WTC11 (cell line): ENCODE data around the gene CAST. TPM values are rescaled to one million over a fixed set of nuclear protein-coding genes. Genes with fewer than 3 reads are reported as not detected.

Source experiments
- ATAC-seq: fragments of 200-7000 bp; cut with Tn5 transposase; 2 replicates; pipeline ENCODE4 v1.10.0; 2021; ENCODE audit warnings: mild to moderate bottlenecking, moderate library complexity
- CTCF ChIA-PET: fragments of 300-600 bp; sonication (Branson Sonifier 250); formaldehyde crosslinking; loops from one replicate; lab custom pipeline; 2021; ENCODE audit warnings: antibody characterized with exemption; lab: Charles Lee
- POLR2A ChIA-PET: fragments of 350-600 bp; sonication (Branson Sonifier 250); formaldehyde crosslinking; loops from one replicate; lab custom pipeline; 2021; ENCODE audit warnings: antibody characterized with exemption; lab: Charles Lee
- DNase-seq: peaks from one replicate; pipeline ENCODE4 v3.0.0; 2021; ENCODE audit warnings: low spot score
- H3K27ac Mint-ChIP-seq: 2 replicates; pipeline ENCODE4 v1.8.0; 2021; ENCODE audit warnings: mixed read lengths
- H3K27me3 Mint-ChIP-seq: 2 replicates; pipeline ENCODE4 v1.8.0; 2021; ENCODE audit warnings: low read depth, mild to moderate bottlenecking, moderate library complexity, mixed read lengths
- H3K36me3 Mint-ChIP-seq: 2 replicates; pipeline ENCODE4 v1.8.0; 2021; ENCODE audit warnings: mixed read lengths
- H3K4me1 Mint-ChIP-seq: 2 replicates; pipeline ENCODE4 v1.8.0; 2022; ENCODE audit warnings: mixed read lengths
- H3K4me3 Mint-ChIP-seq: 2 replicates; pipeline ENCODE4 v1.8.0; 2021; ENCODE audit warnings: mild to moderate bottlenecking, moderate library complexity, mixed read lengths
- H3K9me3 Mint-ChIP-seq: 2 replicates; pipeline ENCODE4 v1.8.0; 2021; ENCODE audit warnings: mixed read lengths
- ATF3 ChIP-seq: sonication (generic); formaldehyde crosslinking; conservative IDR thresholded peaks from 2 replicates; pipeline ENCODE4 v1.8.1; 2022; ENCODE audit warnings: mild to moderate bottlenecking, missing genetic modification reagents
- ERG ChIP-seq: fragments of 250-450 bp; sonication (Bioruptor Pico); IDR thresholded peaks from 2 replicates; pipeline ENCODE4 v1.8.0; 2021; ENCODE audit warnings: mild to moderate bottlenecking
- FOXK1 ChIP-seq: sonication (generic); formaldehyde crosslinking; IDR thresholded peaks from 2 replicates; pipeline ENCODE4 v1.8.0; 2022; ENCODE audit warnings: mild to moderate bottlenecking, moderate library complexity, missing genetic modification reagents
- FOXP1 ChIP-seq: sonication (generic); formaldehyde crosslinking; IDR thresholded peaks from 2 replicates; pipeline ENCODE4 v1.8.0; 2022; ENCODE audit warnings: missing genetic modification reagents, mild to moderate bottlenecking, moderate library complexity, borderline replicate concordance
- FOXP4 ChIP-seq: sonication (generic); formaldehyde crosslinking; IDR thresholded peaks from 2 replicates; pipeline ENCODE4 v1.8.0; 2022; ENCODE audit warnings: mild to moderate bottlenecking, missing genetic modification reagents
- GTF2I ChIP-seq: fragments of 250-450 bp; sonication (Bioruptor Pico); conservative IDR thresholded peaks from 2 replicates; pipeline ENCODE4 v1.4.0; 2021; ENCODE audit warnings: mild to moderate bottlenecking
- IRF2 ChIP-seq: sonication (generic); formaldehyde crosslinking; IDR thresholded peaks from 2 replicates; pipeline ENCODE4 v1.8.0; 2022; ENCODE audit warnings: low read depth, missing genetic modification reagents, borderline replicate concordance
- KAT7 ChIP-seq: sonication (generic); formaldehyde crosslinking; IDR thresholded peaks from 2 replicates; pipeline ENCODE4 v1.8.1; 2023; ENCODE audit warnings: missing genetic modification reagents, mild to moderate bottlenecking, borderline replicate concordance
- MYBL2 ChIP-seq: sonication (generic); formaldehyde crosslinking; IDR thresholded peaks from 2 replicates; pipeline ENCODE4 v1.8.1; 2023; ENCODE audit warnings: mild to moderate bottlenecking, moderate library complexity, missing genetic modification reagents
- SP1 ChIP-seq: sonication (generic); formaldehyde crosslinking; conservative IDR thresholded peaks from 2 replicates; pipeline ENCODE4 v1.8.1; 2022; ENCODE audit warnings: missing genetic modification reagents
- total RNA-seq: library from RNA; stranded (reverse); gene quantifications from 3 replicates; pipeline ENCODE4 v1.2.3, GENCODE V29; 2021
- TF ChIP-seq, protein P1 (sequence below): sonication (generic); formaldehyde crosslinking; IDR thresholded peaks from 2 replicates; pipeline ENCODE4 v1.8.1; 2023; ENCODE audit warnings: mild to moderate bottlenecking, missing genetic modification reagents
- TF ChIP-seq, protein P2 (sequence below): sonication (generic); formaldehyde crosslinking; IDR thresholded peaks from 2 replicates; pipeline ENCODE4 v1.8.1; 2023; ENCODE audit warnings: mild to moderate bottlenecking, moderate library complexity, missing genetic modification reagents
- TF ChIP-seq, protein P3 (sequence below): sonication (generic); formaldehyde crosslinking; conservative IDR thresholded peaks from 2 replicates; pipeline ENCODE4 v1.8.1; 2023; ENCODE audit warnings: mild to moderate bottlenecking, low read depth, missing genetic modification reagents, moderate library complexity
- TF ChIP-seq, protein P4 (sequence below): sonication (generic); formaldehyde crosslinking; IDR thresholded peaks from 2 replicates; pipeline ENCODE4 v1.8.1; 2022; ENCODE audit warnings: mild to moderate bottlenecking, missing genetic modification reagents, moderate library complexity, borderline replicate concordance
- TF ChIP-seq, protein P5 (sequence below): fragments of 250-450 bp; sonication (Bioruptor Pico); IDR thresholded peaks from 2 replicates; pipeline ENCODE4 v1.9.0; 2021; ENCODE audit warnings: mild to moderate bottlenecking, borderline replicate concordance

The CAST gene
- total RNA-seq, 1 experiment from 2014 or later: 40.0 TPM

DNA sequence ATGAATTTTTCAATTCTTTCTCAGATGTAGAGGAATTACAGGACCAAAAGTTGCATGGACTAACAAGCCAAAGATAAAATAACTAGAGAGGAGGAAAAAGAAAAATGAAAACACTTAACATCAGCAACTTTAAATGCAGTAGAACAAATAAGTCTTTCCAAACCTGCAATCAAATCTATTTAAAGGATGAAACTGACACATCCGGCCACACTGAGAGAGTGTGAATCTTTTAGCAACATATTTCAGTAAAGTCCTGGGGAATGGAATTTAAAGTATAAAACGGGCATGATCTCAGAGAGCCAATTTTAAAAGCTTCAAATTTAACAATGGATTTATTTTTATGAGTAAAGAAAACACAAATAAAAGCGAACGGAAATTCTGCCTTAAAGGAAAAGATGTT lies 17.1 kb downstream of the CAST start:
- POLR2A ChIA-PET: no interaction called here
- Mint-ChIP-seq H3K4me3 (no peak overlapping the region), H3K4me1 (peaks cover 5% of the 10 kb centered on the region; the same call in 1 of the 2 replicates), H3K36me3 (no peaks in the 10 kb centered on the region), H3K27me3 (no peaks in the 10 kb centered on the region), H3K27ac (no peak overlapping the region), H3K9me3 (no peaks in the 10 kb centered on the region)
- DNase-seq (no peak), ATAC-seq (no peak)
- TF ChIP-seq IRF2 (CRISPR knock-in tag): no peak
- TF ChIP-seq, protein P1, sequence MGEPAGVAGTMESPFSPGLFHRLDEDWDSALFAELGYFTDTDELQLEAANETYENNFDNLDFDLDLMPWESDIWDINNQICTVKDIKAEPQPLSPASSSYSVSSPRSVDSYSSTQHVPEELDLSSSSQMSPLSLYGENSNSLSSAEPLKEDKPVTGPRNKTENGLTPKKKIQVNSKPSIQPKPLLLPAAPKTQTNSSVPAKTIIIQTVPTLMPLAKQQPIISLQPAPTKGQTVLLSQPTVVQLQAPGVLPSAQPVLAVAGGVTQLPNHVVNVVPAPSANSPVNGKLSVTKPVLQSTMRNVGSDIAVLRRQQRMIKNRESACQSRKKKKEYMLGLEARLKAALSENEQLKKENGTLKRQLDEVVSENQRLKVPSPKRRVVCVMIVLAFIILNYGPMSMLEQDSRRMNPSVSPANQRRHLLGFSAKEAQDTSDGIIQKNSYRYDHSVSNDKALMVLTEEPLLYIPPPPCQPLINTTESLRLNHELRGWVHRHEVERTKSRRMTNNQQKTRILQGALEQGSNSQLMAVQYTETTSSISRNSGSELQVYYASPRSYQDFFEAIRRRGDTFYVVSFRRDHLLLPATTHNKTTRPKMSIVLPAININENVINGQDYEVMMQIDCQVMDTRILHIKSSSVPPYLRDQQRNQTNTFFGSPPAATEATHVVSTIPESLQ (CRISPR knock-in tag): no peak
- no peak for TF ChIP-seq GTF2I (CRISPR knock-in tag)
- TF ChIP-seq, protein P2, sequence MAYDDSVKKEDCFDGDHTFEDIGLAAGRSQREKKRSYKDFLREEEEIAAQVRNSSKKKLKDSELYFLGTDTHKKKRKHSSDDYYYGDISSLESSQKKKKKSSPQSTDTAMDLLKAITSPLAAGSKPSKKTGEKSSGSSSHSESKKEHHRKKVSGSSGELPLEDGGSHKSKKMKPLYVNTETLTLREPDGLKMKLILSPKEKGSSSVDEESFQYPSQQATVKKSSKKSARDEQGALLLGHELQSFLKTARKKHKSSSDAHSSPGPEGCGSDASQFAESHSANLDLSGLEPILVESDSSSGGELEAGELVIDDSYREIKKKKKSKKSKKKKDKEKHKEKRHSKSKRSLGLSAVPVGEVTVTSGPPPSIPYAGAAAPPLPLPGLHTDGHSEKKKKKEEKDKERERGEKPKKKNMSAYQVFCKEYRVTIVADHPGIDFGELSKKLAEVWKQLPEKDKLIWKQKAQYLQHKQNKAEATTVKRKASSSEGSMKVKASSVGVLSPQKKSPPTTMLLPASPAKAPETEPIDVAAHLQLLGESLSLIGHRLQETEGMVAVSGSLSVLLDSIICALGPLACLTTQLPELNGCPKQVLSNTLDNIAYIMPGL (CRISPR knock-in tag): no peak
- TF ChIP-seq, protein P3, sequence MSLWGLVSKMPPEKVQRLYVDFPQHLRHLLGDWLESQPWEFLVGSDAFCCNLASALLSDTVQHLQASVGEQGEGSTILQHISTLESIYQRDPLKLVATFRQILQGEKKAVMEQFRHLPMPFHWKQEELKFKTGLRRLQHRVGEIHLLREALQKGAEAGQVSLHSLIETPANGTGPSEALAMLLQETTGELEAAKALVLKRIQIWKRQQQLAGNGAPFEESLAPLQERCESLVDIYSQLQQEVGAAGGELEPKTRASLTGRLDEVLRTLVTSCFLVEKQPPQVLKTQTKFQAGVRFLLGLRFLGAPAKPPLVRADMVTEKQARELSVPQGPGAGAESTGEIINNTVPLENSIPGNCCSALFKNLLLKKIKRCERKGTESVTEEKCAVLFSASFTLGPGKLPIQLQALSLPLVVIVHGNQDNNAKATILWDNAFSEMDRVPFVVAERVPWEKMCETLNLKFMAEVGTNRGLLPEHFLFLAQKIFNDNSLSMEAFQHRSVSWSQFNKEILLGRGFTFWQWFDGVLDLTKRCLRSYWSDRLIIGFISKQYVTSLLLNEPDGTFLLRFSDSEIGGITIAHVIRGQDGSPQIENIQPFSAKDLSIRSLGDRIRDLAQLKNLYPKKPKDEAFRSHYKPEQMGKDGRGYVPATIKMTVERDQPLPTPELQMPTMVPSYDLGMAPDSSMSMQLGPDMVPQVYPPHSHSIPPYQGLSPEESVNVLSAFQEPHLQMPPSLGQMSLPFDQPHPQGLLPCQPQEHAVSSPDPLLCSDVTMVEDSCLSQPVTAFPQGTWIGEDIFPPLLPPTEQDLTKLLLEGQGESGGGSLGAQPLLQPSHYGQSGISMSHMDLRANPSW: no peak
- TF ChIP-seq ERG (CRISPR knock-in tag): no peak
- no peak for TF ChIP-seq ATF3 (CRISPR knock-in tag)
- CTCF ChIA-PET: no interaction called here

DNA sequence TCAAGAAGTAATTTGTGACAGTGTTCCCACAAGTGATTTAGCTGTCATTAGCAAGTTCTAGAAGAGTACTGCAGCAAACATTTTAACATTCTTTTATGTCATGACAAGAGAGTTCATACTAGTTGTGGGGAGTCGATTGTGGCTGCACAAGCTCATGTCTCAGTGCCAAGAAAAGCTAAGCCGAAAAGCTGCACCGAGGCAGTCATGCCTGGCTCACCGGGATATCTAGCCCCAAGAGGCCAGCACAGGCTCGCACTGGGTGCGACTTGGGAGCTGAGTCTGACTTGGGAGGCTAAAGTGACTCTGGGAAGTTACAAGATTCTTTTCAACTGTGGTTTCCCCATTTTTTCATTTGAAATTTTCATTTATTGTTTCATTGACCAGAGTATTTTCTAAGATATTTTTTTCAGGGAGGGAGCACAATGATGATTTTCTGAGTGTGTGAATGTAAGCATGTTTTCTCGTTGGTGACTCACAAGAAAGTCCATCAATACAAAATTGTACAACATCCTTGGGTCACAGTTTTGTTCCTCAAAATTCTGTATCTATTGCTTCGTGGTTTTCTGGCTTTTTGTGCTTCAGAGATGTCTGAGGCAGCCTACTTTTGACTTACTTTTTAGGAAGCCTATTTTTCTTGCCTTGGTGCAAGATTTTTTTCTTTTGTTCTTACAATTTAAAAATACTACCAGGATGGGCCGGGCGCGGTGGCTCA lies 18.7 kb downstream of the CAST start:
- H3K4me3 Mint-ChIP-seq: no peak overlapping the region
- H3K4me1 Mint-ChIP-seq: peaks cover 5% of the 10 kb centered on the region; the same call in 1 of the 2 replicates
- no peaks in the 10 kb centered on the region for H3K27me3 Mint-ChIP-seq
- ChIA-PET CTCF (interaction anchor here (0.6 kb wide), 1 partner anchor 197 kb away, joined by 3 read pairs; no protein-coding TSS in a partner anchor), POLR2A (no interaction called here)
- ATAC-seq (no peak), DNase-seq (no peak)
- H3K27ac Mint-ChIP-seq: no peak overlapping the region
- H3K9me3 Mint-ChIP-seq: no peaks in the 10 kb centered on the region
- no peaks in the 10 kb centered on the region for H3K36me3 Mint-ChIP-seq
- TF ChIP-seq KAT7 (CRISPR knock-in tag) (no peak), MYBL2 (no peak), SP1 (CRISPR knock-in tag) (no peak), FOXK1 (no peak), FOXP4 (CRISPR knock-in tag) (no peak), FOXP1 (CRISPR knock-in tag) (no peak)
- TF ChIP-seq, protein P4, sequence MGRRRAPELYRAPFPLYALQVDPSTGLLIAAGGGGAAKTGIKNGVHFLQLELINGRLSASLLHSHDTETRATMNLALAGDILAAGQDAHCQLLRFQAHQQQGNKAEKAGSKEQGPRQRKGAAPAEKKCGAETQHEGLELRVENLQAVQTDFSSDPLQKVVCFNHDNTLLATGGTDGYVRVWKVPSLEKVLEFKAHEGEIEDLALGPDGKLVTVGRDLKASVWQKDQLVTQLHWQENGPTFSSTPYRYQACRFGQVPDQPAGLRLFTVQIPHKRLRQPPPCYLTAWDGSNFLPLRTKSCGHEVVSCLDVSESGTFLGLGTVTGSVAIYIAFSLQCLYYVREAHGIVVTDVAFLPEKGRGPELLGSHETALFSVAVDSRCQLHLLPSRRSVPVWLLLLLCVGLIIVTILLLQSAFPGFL (CRISPR knock-in tag): no peak
- TF ChIP-seq, protein P5, sequence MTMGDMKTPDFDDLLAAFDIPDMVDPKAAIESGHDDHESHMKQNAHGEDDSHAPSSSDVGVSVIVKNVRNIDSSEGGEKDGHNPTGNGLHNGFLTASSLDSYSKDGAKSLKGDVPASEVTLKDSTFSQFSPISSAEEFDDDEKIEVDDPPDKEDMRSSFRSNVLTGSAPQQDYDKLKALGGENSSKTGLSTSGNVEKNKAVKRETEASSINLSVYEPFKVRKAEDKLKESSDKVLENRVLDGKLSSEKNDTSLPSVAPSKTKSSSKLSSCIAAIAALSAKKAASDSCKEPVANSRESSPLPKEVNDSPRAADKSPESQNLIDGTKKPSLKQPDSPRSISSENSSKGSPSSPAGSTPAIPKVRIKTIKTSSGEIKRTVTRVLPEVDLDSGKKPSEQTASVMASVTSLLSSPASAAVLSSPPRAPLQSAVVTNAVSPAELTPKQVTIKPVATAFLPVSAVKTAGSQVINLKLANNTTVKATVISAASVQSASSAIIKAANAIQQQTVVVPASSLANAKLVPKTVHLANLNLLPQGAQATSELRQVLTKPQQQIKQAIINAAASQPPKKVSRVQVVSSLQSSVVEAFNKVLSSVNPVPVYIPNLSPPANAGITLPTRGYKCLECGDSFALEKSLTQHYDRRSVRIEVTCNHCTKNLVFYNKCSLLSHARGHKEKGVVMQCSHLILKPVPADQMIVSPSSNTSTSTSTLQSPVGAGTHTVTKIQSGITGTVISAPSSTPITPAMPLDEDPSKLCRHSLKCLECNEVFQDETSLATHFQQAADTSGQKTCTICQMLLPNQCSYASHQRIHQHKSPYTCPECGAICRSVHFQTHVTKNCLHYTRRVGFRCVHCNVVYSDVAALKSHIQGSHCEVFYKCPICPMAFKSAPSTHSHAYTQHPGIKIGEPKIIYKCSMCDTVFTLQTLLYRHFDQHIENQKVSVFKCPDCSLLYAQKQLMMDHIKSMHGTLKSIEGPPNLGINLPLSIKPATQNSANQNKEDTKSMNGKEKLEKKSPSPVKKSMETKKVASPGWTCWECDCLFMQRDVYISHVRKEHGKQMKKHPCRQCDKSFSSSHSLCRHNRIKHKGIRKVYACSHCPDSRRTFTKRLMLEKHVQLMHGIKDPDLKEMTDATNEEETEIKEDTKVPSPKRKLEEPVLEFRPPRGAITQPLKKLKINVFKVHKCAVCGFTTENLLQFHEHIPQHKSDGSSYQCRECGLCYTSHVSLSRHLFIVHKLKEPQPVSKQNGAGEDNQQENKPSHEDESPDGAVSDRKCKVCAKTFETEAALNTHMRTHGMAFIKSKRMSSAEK (CRISPR knock-in tag): no peak
